ENCODE results near the gene LGALS1.
"Not testable (repeated sequence)": the region's sequence is repeated elsewhere in the genome, so short reads cannot be mapped to it uniquely, and the experiment has no call there.

Gene LGALS1

DNA sequence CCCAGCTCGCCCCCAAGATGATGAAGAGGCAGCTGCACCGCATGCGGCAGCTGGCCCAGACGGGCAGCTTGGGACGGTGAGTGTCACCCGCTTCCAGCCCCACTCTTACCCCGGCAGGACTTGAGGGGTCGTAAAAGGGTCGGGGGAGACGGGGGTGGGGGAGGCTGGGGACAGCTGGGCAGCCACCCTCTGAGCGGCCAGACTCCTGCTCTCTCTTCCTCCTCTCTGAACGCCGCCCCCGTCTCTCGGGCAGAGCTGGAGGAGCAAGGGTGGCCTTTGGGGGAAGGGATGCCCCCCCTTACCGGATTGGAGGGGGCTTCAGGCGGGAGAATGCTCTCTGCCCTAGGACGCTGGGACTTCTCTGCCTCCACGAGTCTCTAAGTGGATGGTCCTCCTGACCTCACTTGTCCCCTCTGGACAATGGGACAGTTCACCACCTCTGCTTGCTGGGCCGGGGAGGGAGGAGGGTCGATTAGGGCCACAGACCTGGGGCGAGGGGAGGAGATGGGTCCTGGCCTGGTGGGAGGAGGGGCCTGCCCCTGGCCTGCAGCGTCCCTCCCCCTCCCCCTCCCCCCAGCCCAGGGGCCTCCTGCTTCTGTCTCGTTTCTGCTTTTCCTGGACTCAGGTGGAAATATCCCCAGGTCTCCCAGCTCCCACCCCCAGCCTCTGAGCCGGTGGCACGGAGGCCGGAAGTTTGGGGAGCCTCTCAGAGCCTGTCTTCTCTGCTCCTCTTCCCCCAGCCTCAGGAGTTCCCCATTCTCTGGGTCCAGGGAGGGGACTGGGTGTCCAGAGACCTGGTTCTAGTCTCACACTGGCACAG lies 35.5 kb upstream of the LGALS1 start:
- no peak for DNase-seq

GRCh38 chr22:37640591-37641560 lies 34.6 kb upstream of the LGALS1 start:
- DNase-seq, result no peak

GRCh38 chr22:37641561-37641949 lies 33.9 kb upstream of the LGALS1 start:
- no peak for DNase-seq

DNA sequence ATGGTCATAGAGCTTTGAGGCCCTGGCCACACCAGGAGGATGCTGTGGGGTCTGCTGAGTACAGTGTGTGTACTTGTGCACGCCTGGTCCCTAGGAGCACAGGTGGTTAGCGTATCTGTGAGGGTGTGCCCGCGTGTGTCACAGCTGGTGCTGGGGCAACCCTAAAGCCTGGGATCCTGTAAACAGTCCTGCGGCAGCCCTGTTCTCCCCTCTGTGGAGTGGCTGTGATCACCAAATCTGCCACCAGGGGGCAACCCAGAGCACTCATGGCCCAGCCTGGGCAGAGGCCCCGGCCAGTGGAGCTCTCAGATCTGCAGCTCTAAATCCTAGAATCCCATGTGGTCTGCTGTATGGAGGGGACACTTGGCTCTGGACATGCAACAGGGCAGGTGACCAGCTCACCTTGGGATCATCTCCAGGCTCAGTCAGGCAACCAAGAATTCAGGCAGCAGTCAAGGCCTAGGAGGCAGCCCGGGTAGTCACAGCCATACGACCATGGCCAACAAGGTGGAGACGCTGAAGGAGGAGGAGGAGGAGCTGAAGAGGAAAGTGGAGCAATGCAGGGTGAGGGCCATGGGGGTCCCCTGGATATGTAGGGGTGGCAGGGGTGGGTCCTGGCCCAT lies 32.1 kb upstream of the LGALS1 start:
- no peak for DNase-seq

DNA sequence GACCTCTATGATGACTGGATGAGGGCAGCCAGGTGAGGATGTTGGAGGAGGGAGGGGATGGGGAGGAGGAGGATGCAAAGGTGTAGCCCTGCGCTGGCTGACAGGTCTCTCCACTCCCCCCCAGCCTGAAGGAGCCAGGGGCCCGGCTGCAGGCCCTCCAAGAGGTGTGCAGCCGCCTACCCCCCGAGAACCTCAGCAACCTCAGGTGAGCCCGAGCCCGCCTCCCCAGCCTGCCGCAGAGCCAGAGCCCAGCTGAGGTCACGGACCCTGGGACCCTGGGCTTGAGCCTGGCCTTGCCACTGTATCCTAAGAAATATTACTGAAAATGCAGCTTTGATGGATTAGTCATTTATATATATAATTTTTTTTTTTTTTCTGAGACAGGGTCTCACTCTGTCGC lies 28.1 kb upstream of the LGALS1 start:
- no peak for DNase-seq

DNA sequence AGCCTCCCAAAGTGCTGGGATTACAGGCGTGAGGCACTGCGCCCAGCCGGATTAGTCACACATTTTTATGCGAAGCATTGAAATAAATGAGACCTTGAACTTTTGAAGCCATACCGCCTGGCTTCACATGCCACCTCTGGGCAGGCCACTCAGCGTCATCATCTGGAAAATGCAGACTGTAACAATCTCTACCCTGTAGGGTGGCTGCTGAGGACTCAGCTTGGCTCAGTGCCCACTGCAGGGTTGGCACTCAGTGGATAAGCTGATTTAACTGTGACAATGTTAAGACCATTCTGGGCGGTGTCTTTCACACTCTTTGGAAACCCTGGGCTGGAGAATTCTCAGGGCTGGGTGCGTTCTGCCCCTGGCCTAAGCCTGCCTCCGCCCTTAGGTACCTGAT lies 27.5 kb upstream of the LGALS1 start:
- no peak for DNase-seq

GRCh38 chr22:37650463-37651136 lies 24.8 kb upstream of the LGALS1 start:
- no peak for DNase-seq

GRCh38 chr22:37654563-37655251 lies 20.7 kb upstream of the LGALS1 start:
- DNase-seq, result no peak

GRCh38 chr22:37655252-37655563 lies 20.2 kb upstream of the LGALS1 start:
- DNase-seq, result no peak

GRCh38 chr22:37656583-37656982 lies 18.9 kb upstream of the LGALS1 start:
- not testable (repeated sequence) for DNase-seq

- no peak for DNase-seq
Measured at GRCh38 chr22:37657590-37658132, 17.8 kb upstream of the LGALS1 start.

DNA sequence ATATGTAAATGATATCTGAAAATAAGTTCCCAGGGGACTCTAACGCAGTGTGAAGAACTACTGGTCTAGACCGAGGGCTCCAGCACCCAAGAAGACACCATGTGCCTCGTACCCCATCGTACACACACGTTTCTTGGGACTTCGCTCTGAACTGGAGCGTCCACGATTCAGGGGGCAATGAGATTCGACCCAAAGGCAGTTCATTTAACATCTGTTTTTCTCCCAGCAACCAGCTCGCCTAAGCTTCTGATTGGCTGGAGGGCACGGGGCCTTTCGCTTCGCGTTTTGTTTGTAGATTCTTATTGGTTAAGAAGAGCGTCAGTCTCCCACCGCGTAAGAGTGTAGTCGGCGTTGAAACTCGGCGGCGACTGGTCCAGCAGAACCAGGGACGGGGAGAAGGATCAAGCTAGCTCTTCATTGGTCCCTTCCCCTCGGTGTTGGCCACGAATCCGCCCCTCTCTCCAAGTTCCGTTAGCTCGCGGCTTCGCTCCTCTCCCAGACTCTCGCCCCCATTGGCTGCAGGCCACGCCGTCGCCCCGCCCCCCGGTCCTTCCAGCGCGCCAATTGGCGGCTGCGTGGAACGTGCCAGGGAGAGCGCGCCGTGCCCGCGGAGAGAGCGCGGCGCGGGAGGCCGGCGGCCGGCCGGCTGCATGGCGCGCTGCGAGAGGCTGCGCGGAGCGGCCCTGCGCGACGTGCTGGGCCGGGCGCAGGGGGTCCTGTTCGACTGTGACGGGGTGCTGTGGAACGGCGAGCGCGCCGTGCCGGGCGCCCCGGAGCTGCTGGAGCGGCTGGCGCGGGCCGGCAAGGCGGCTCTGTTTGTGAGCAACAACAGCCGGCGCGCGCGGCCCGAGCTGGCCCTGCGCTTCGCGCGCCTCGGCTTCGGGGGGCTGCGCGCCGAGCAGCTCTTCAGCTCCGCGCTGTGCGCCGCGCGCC lies 17.0 kb upstream of the LGALS1 start, which contains the start of gene PDXP:
TSS of gene PDXP (plus strand) at position 591 of the 933 bp plus-strand sequence. CDS start at position 651, 60 bp downstream.
- DNase-seq, result peak; percentile 92

GRCh38 chr22:37659066-37659896 lies 16.2 kb upstream of the LGALS1 start:
- no peak for DNase-seq

DNA sequence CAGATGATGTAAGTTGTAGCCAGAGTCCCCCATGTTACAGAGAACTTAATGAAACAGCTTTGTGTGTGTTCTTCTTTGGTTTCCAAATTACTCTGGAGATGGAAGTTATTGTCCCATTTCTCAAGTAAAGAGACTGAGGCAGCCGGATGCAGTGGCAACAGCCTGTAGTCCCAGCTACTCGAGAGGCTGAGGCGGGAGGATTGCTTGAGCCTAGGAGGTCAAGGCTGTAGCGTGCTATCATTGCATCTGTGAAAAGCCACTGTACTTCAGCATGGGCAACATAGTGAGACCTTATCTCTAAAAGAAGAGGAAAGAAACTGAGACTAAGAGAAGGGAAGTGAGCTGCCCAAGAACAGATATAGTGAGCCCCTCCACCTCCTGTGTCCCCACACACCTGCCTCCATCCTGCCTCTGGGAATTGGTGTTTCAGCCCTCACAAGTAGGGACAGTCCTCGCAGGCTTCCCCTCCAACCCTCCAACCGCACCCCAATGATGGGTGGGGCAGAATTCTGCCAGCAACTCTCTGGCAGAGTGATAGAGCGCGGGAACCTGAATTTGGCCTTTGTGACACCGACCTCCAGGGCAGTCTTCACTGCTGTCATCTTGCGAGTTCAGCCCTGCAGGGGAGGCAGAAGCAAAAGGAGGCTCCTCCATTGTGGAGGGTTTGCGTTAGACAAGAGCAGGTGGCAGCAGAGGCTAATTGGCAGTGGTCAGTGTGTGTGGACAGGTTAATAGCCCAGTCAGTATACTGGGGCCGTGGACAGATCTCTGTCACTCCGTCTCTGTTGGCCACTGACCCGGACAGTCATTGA lies 15.3 kb upstream of the LGALS1 start:
- DNase-seq, result no peak

GRCh38 chr22:37660709-37661045 lies 14.8 kb upstream of the LGALS1 start:
- DNase-seq, result no peak

DNA sequence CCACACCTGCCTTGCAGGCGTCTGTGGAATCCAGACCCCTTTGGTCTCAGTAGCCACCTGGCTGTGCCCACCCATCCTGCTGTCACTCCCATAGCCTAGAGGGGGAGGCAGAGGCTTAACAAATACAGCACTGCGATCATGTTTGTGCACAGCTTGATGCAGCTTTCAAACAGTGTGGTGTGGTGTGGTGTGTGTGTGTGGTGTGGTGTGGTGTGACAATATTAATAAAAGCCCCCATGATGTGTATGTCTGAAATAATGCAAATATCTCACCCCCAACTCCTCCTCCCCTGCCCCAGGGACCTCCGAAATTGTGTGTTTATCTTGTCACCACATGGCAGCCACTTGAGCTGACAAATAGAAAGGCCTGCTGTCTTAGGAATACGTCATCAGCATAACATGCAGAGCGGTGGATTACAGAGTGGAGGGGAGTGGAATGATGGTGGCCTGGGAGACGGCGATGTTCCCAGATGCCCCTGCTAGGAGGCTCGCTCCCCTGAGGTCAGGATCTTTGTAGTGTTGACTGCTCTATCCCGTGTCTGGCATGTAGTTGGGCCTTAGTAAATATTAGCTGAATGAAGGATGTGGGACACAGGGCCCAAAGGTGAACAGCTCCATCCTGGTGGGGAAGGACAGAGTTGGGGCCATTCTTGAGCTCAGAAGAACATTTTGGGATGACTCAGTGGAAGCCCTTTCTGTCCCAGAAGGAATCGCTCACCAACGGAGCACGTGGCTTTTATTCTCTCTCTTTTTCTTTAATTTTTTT lies 14.1 kb upstream of the LGALS1 start:
- no peak for DNase-seq

- no peak for DNase-seq
Measured at GRCh38 chr22:37662039-37662438, 13.4 kb upstream of the LGALS1 start.

DNA sequence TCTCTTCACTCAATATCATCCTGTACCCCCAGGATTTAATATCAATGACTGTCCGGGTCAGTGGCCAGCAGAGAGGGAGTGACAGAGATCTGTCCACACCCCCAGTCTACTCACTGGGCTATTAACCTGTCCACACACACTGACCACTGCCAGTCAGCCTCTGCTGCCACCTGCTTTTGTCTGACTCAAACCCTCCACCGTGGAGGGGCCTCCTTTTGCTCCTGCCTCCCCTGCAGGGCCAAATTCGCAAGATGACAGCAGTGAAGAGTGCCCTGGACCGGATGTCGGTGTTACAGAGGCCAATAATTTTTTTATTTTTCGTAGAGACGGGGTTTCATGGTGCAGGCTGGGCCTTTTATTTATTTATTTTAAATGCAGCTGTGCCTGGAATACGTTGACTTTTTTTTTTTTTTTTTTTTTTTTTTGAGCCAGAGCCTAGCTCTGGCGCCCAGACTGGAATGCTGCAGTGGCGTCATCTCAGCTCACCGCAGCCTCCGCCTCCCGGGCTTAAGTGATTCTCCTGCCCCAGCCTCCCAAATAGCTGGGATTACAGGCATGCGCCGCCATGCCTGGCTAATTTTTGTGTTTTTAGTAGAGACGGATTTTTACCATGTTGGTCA lies 11.8 kb upstream of the LGALS1 start:
- no peak for DNase-seq
